DMS153 treated with DMSO at 0.1 percent for 48 hours (cell line): ENCODE measurements around the gene EFHD1.
A peak's percentile ranks its signal among the peaks of the same experiment; 100 is the strongest.

Source experiments
- DNase-seq: peaks from one replicate; lab custom pipeline; 2025; ENCODE audit not compliant: unreplicated experiment; lab: John Stamatoyannopoulos, UW

EFHD1 gene

GRCh38 chr2:232633413-232634205 lies at the start of gene EFHD1:
TSS of gene EFHD1 (plus strand) at chr2:232633604. CDS start at chr2:232633705, 101 bp downstream.
- DNase-seq: no peak

- DNase-seq: peak; percentile 8
Measured at GRCh38 chr2:232584238-232584637, 49.2 kb upstream of the EFHD1 start.

- DNase-seq: no peak
Measured at GRCh38 chr2:232586943-232587505, 46.4 kb upstream of the EFHD1 start.

- DNase-seq: no peak
Measured at GRCh38 chr2:232587512-232587911, 45.9 kb upstream of the EFHD1 start.

GRCh38 chr2:232588031-232588430 lies 45.4 kb upstream of the EFHD1 start:
- no peak for DNase-seq

- DNase-seq: no peak
Measured at GRCh38 chr2:232588680-232589585, 44.5 kb upstream of the EFHD1 start.

GRCh38 chr2:232592772-232593395 lies 40.5 kb upstream of the EFHD1 start:
- peak; percentile 43 for DNase-seq

- no peak for DNase-seq
Measured at GRCh38 chr2:232593982-232594381, 39.4 kb upstream of the EFHD1 start.

GRCh38 chr2:232597362-232598079 lies 35.9 kb upstream of the EFHD1 start:
- DNase-seq: no peak

GRCh38 chr2:232598293-232598692 lies 35.1 kb upstream of the EFHD1 start:
- no peak for DNase-seq

- no peak for DNase-seq
Measured at GRCh38 chr2:232600053-232600773, 33.2 kb upstream of the EFHD1 start.

GRCh38 chr2:232603283-232603682 lies 30.1 kb upstream of the EFHD1 start:
- DNase-seq: no peak

GRCh38 chr2:232604535-232604934 lies 28.9 kb upstream of the EFHD1 start:
- DNase-seq: no peak

- no peak for DNase-seq
Measured at GRCh38 chr2:232607011-232607410, 26.4 kb upstream of the EFHD1 start.

- DNase-seq: no peak
Measured at GRCh38 chr2:232609607-232610006, 23.8 kb upstream of the EFHD1 start.

GRCh38 chr2:232610081-232610480 lies 23.3 kb upstream of the EFHD1 start:
- no peak for DNase-seq

- no peak for DNase-seq
Measured at GRCh38 chr2:232611061-232611460, 22.3 kb upstream of the EFHD1 start.

GRCh38 chr2:232611559-232612218 lies 21.7 kb upstream of the EFHD1 start:
- no peak for DNase-seq

- no peak for DNase-seq
Measured at GRCh38 chr2:232613538-232614134, 19.8 kb upstream of the EFHD1 start.
